Putamen (tissue), 1 donor: ENCODE data around the gene OSBPL5.
"Not testable (repeated sequence)": the region's sequence is repeated elsewhere in the genome, so short reads cannot be mapped to it uniquely, and the experiment has no call there.

Experiments used
- DNase-seq: peaks from one replicate; pipeline ENCODE4 v3.0.0-alpha.2; 2016; ENCODE audit warnings: low spot score

Gene OSBPL5

DNA sequence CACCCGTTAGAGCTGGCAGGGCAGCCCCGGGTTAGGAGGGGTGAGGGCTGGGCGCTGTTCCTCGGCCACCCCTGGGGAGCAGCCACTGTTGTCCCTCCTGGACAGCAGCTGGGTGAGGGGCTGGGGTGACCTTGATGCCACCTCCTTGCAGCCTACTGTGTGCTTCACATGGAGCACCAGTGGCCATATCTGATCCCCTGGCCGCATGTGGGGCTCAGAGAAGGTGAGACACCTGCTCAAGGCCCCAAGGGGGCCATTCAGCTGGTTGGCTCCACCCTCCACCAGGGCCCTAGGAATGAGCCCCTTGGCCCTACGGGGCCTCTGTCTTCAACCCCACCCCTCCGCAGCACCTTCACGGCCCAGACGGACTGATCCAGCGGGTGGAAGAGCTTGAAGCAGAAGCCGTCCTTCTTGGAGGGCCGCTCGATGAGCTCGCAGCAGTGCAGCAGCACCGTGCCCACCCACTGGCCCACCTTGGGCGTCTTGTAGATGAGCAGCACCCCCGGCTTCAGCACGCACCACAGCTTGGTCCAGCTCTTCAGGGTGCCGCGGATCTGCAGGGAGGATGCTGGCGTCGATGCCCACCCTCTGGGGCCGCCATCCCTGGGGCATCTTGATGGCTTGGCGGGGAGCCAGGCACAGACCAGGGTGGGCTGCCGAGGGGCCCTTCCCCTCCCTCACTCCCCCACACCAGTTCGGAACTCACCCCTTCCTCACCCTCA is 44.9 kb downstream of the OSBPL5 start:
- DNase-seq: no peak

- DNase-seq: no peak
Measured at GRCh38 chr11:3119141-3119821, 45.8 kb downstream of the OSBPL5 start.

DNA sequence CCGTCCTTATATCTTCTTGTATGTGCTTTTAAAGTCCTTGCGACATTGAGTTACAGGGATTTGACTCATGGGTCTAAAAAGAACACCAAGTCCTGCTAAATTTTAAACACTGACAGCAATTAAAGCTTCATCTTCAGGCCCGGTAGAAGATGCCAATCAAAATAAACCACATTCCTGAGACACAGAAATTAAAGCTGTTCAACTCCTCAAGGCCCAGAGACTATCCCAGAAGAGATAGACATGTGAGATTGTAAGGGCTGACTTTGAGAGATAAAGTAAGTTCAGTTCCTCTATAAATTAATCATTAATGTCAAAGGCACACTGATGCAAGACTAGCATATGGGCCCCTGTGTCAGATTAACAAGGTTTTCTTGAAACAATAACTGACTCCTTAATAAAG is 49.8 kb downstream of the OSBPL5 start:
- DNase-seq: no peak

DNA sequence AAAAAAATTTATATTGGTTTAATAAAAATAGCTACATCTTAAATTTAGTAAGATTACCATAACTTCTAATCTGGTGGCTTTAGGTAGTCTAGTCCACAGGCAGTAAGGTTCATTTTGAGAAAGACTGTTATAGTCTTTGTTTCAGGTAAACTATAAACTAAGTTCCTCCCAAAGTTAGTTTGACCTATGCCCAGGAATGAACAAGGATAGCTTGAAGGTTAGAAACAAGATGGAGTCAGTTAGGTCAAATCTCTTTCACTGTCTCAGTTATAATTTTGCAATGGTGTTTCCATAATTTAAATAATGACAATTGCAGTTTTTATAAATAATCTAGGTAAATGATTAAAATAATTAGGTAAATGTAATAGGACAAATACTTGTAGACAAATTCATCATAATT is 51.4 kb downstream of the OSBPL5 start:
- DNase-seq: not testable (repeated sequence)

GRCh38 chr11:3111919-3112690 is 53.0 kb downstream of the OSBPL5 start:
- no peak for DNase-seq

DNA sequence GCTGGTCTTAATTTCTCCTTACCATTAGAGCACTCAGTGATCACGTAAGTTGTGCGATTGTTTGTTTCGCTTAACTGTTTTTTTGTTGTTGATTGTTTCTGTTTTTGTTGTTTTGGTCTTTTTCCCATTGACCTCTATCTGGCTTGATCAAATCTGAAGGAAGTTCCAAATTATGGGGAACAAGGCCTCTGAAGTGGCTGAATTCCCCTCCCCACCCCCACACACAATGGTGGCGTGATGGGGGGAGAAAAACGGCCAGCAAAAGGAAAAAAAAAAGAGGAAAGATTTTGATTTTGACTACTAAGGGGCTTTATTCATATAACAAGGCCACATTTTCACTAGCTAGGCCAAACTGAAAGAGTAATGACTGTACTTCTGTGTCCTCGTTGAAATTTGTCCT is 53.6 kb downstream of the OSBPL5 start:
- DNase-seq: no peak

DNA sequence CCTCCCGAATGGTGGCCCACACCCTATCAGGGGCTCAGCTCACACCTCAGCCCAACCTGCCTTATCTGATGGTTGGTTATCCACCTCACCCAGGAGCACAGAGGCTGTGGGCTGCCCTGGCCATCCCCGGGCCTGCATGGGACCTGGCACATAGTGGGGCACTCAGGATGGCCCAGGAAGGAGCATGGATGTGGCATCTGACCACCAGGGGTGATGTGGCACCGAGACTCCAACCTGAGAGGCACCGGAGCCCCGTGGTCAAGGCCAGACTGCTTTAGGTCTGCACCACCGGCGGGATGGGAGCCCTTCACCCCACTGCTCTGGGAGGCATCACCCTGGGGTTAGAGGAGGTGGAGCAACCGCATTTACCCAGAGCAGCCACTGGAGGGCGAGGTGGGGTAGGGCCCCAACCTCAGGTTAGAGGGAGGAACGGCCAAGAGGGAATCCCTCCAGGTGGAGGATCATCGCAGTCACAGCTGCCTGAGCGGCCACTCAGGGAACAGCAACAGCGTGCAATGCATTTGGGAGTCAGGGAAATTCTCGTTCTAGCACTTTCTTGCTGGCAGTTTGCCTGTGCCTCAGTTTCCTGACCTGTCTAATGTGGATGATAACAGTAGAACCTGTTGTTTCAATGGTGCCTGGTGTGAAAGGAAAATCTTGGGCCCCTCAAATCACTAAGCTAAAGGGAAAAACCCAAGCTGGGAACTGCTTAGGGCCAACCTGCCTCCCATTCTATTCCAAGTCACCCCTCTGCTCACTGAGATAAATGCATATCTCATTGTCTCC is 55.0 kb downstream of the OSBPL5 start:
- DNase-seq: no peak

GRCh38 chr11:3109434-3109833 is 55.7 kb downstream of the OSBPL5 start:
- no peak for DNase-seq

DNA sequence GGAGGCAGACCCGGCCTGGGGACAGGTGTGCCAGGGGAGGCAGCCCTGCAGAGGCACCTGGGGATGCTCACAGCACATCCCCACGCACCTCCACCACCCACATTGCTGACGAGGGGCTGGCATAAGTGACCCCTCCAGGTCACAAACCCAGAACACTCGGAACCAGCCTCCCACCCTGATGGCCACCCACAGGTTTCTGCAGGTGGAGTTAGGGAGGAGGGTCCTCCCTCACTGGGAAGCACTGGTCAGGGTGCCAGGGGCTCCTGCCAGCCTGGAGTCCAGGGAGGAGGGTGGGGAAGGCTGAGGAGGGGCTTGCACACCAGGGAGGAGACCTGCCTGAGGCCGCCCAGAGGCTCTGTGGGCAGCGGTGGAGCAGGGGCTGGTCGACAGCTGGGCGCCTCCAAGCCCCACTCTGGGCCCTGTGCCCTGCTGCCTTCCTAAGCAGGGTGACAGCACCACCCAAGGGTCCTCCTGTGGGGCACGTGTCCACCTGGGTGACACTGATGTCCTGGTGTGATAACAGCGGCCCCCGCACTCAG is 56.9 kb downstream of the OSBPL5 start:
- DNase-seq: no peak

DNA sequence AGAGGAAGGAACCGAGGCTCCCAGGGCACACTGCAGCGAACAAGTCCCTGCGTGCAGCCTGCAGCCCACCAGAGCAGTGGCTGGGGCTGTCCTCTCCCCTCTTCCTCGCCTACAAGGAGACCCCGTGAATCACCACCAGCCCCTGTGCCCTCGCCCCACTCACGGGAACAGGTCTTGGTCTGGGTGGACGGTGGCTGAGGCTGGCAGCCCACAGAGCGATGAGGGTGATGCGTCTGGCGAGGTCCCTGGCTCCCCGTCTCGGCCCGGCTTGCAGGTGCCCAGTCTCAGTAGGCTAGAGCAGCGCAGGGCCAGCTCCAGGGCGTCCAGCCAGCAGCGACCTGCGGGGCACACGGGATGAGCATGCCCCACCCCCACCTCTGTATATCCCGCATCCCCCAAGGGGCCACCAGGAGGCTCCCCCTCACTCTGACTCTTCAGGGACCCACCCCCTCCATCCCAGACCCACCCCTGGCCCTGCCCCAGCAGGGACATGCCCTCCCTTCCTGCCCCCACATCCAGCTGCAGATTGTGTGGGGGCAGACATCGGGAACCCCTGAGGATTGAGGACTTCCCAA is 57.4 kb downstream of the OSBPL5 start:
- no peak for DNase-seq

GRCh38 chr11:3106736-3107524 is 58.2 kb downstream of the OSBPL5 start:
- DNase-seq: no peak

- no peak for DNase-seq
Measured at GRCh38 chr11:3105791-3106735, 59.0 kb downstream of the OSBPL5 start.

DNA sequence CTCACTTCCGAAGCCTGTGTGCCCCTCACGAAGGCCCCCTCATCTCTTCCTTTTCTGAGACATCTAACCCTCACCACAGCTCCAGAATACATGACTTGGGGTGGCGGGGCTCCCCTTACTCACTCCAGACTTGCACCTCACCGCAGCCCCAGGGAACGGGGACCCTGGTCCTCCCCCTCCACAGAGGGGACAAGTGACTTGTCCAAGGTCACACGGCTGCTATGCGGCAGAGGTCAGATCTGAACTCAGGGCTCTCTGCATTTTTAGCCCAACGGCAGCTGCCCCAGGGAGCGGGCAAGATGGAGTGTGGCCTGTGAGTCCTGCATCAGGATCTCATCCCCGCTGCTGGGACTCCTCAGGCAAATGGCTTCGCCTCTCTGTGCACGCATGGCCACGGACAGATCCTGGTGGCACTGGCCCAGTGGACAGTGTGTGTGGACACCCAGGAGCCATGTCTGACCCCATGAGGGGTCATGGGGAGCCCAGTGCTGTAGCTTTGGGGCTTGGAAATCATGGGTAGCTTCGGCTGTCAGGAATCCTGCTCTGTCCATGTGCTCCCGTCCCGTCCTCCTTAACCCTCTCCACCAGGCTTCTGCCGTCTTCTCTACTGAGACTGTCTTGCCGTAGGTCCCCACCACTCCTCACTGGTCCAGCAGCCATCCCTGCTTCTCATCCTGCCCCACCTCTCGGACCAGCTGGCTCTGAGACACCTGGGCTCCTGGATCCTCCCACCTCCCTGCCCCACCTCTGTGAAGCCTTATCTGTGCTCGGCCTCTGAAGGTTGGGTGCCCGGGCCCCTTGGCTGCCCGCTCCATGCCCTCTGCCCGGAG is 59.9 kb downstream of the OSBPL5 start:
- no peak for DNase-seq

- DNase-seq: no peak
Measured at GRCh38 chr11:3104051-3104714, 60.9 kb downstream of the OSBPL5 start.

- no peak for DNase-seq
Measured at GRCh38 chr11:3103076-3103475, 62.0 kb downstream of the OSBPL5 start.

GRCh38 chr11:3102641-3102921 is 62.5 kb downstream of the OSBPL5 start:
- DNase-seq: no peak

DNA sequence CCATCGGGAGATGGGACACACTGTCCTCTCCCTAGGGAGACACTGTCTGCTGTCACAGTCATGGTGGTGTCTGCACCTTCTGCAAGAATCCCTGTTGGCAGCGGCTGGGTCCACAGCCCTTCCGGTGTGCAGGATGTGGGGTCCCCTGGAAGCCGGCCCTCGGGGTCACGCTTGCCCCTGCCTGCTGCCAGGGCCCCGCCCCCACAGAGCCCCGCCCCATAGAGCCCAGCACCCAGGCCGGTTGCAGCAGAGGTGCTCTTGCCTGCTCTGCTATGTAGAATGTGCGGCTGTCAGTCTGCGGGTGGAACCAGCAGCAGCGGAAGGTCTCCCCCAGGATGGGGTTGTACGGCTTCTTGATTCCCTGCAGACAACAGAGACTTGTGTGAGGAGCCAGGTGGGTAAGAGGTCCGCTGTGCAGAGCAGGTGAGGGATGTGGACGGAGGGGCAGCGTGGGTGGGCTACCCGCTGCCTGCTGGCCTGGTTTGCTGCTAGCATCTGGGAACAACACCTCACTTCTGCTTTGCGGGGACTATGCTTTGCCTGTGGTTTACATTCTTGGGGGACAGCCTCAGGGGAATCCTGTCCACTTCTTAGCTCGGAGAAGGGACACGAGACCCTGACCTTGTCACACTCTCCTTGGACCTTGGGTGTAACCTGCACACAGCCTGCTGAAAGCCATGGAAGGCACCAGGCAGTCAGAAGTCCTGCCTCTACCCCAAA is 63.0 kb downstream of the OSBPL5 start:
- no peak for DNase-seq

DNA sequence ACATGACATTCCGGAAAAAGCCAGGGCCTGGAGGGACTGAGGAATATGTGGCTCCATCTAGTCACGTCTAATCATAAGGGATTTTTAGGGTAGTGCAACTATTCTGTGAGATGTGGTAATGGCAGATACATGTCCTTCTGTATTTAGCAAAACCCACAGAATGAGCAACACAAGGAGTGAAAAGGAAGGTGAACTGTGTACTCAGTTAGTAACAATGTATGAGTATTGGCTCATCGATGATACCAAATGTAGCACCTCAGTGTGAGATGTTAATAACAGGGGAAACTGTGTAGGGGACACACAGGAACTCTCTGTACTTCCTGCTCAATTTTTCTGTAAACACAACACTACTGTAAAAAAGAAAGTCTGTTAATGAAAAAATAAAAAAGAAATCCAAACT is 65.9 kb downstream of the OSBPL5 start:
- DNase-seq: no peak
